ENCODE data around the gene RASGRF2. TPM values are rescaled to one million over a fixed set of nuclear protein-coding genes. Genes with fewer than 3 reads are reported as not detected.

RASGRF2 gene
- total and polyA plus RNA-seq, 9 of the 15 experiments (the other 6 are each of a cell fraction or from before 2014, with no cell fraction given), result 0.01 to 0.22 (median 0.08) TPM; not detected in 2

DNA sequence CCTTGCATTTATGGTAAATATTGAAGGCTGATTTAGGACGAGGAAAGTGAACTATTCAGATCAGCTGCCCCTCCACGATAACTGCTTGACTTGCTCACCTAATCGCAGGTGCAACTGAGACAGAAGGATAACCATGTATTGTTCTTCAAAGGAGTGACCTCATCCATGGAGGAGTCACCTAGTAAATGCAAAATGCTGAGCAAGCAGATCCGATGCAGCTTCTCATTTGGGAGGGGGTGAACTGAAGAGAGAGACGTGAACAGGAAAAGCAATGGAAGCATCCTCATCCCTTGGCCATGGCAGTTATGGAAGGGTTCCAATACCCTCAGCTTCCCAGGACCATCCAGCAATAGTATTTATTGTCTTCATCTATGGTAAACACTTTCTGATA lies 47.5 kb downstream of the RASGRF2 start:
- H3K4me2 ChIP-seq (ENCODE audit: insufficient read depth, low read length), result no peak overlapping the region
- CTCF ChIA-PET (ENCODE audit: low intra/inter-chr PET ratio), result no interaction called here
- ATAC-seq, result no peak
- no peaks in the 10 kb centered on the region for H3K9me1 ChIP-seq (ENCODE audit: control insufficient read depth, insufficient read depth, low read length)
- H3K9me3 ChIP-seq (replicated peaks; ENCODE audit: control insufficient read depth, insufficient read depth, low read depth, low read length), result no peaks in the 10 kb centered on the region
- TF ChIP-seq ZNF316 (IDR thresholded peaks at IDR 0.05) (peak; percentile 90), MAFK (IDR thresholded peaks at IDR 0.05; ENCODE audit: low read length) (peak; percentile 86), MAFG (tag; conservative IDR thresholded peaks at IDR 0.05) (peak; percentile 84), MYBL2 (IDR thresholded peaks at IDR 0.05; ENCODE audit: low read depth) (no peak), MYBL2 (CRISPR knock-in tag; IDR thresholded peaks at IDR 0.05; ENCODE audit: borderline replicate concordance) (no peak), C11orf30 (IDR thresholded peaks at IDR 0.05; ENCODE audit: low read depth) (peak; percentile 84), MAFF (IDR thresholded peaks at IDR 0.05; ENCODE audit: low read length) (peak; percentile 81), SRSF9 (IDR thresholded peaks at IDR 0.05; ENCODE audit: borderline replicate concordance, low read depth, low read length) (no peak)
- no peak overlapping the region for H3K4me3 ChIP-seq
- WGBS (ENCODE audit: insufficient coverage, low coverage, missing lambda C conversion rate), result 0% methylated on average over 5 of the region's 5 CpGs
- no peaks in the 10 kb centered on the region for H3K36me3 ChIP-seq (ENCODE audit: control insufficient read depth, insufficient read depth, low read length)
- no peak overlapping the region for H3K27ac ChIP-seq (ENCODE audit: extremely low read depth, low read depth, low read length)
- no peak overlapping the region for H2AFZ ChIP-seq (ENCODE audit: low read depth, low read length)
- peaks cover 21 to 22% of the 10 kb centered on the region in 2 experiments; a peak in 4 of 5 replicates for H3K27me3 ChIP-seq (ENCODE audit: control insufficient read depth in 2 of 2, insufficient read depth in 2 of 2, low read length in 2 of 2)
- H3K9ac ChIP-seq (ENCODE audit: insufficient read depth in 1 of 2, low read depth in 2 of 2, low read length in 2 of 2), result no peak overlapping the region
- POLR2A ChIA-PET, result interaction anchor here (1.1 kb wide), 1 partner anchor 10 kb away, joined by 3 read pairs; no protein-coding TSS in a partner anchor
- H3K79me2 ChIP-seq (ENCODE audit: control insufficient read depth, insufficient read depth, low read length), result no peaks in the 10 kb centered on the region
- in situ Hi-C loops (cut with MboI), result no loop called here
- H3K4me1 ChIP-seq (replicated peaks in 1 of 2; ENCODE audit: control insufficient read depth in 2 of 2, insufficient read depth in 2 of 2, low read length in 2 of 2), result no peaks in the 10 kb centered on the region
- intact Hi-C loops (cut with micrococcal nuclease), result no loop called here
- BruUV-seq (replicated peaks), result no TSS peak
- no peak for FAIRE-seq
- no peak for DNase-seq (ENCODE audit: extremely low read depth in 1 of 4, low spot score in 3 of 4)
- no peaks in the 10 kb centered on the region for H4K20me1 ChIP-seq (replicated peaks; ENCODE audit: control insufficient read depth, insufficient read depth, low read length)

All from K562 (cell line).